Spleen (tissue), 7 donors: ENCODE data around the gene HLCS.

ENCODE experiments used
- CTCF ChIP-seq, 11 experiments: fragments of 200-600 bp in 7 of 11; fragments of 450-650 bp in 4 of 11; sonication (generic) in 4 of 11; IDR thresholded peaks in 8 of 11; conservative IDR thresholded peaks in 3 of 11; 1 replicate in 7 of 11; 2 replicates in 4 of 11; pipeline versions ENCODE4 v1.4.0 to v1.8.0; 2016 to 2021; ENCODE audit warnings: antibody characterized with exemption in 11 of 11, inconsistent platforms in 4 of 11, mild to moderate bottlenecking in 1 of 11
- POLR2AphosphoS5 ChIP-seq, 3 donors: sonication (generic); formaldehyde crosslinking; IDR thresholded peaks; one replicate each; pipeline ENCODE4 v1.5.1; 2017; ENCODE audit warnings: antibody characterized with exemption in 3 of 3
- donor health status: DM: no; HTN: no; CAD: no; lungs with moderate emphysema.
- donor health status: DM: no; HTN: no; CAD: no.
- donor health status: DM: no; HTN: no; CAD: no.

DNA sequence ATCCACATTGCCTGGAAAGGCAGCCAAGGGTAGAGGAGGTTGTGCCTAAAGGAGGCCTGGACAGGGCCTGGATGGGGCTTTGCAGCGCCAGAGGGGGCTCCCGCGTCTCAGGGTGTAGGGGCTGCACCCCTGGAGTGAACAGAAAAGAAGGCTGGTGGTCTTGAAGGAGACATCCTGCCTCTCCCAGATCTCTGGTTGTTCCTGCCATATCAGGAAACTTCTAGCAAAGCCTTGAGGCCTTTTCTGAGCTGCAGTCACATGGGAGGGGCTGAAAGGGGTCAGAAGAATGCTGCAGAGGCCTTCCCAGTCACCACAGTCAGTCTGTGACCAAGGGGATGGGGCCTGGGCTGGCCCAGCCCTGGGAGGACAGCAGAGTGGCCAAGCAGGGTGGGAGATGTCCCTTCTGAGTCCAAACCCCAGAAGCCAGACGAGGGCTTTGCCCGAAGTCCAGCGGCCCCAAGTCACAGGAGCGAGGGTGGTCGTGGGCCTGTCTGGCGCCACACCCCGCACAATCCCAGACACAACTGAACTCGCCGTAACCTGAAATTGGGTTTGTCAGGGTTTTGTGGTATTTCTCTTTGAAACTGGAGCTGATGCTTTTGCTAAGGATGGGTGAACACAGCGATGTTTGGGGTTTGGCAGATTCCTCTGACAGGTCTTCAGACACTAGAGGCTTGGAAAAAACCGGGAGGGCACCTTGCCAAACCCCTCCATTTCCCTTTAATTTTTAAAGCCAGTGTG, 237.9 kb downstream of the HLCS start:
- TF ChIP-seq CTCF (IDR thresholded peaks at IDR 0.05 in 8 of 11, conservative IDR thresholded peaks at IDR 0.05 in 3 of 11) (no peak), POLR2AphosphoS5 (IDR thresholded peaks at IDR 0.05) (no peak)
